Nephron (organoid): ENCODE measurements around the gene USP53.
A peak's percentile ranks its signal among the peaks of the same experiment; 100 is the strongest.

Source experiments
- H3K27ac Mint-ChIP-seq, 3 experiments: 2 replicates each; pipeline ENCODE4 v1.8.0; 2020; ENCODE audit warnings: mixed read lengths in 3 of 3, mild to moderate bottlenecking in 2 of 3, moderate library complexity in 1 of 3
- H3K27me3 Mint-ChIP-seq: 2 replicates; pipeline ENCODE4 v1.8.0; 2021; ENCODE audit warnings: low read depth, mild to moderate bottlenecking, moderate library complexity, mixed read lengths
- H3K36me3 Mint-ChIP-seq: 2 replicates; pipeline ENCODE4 v1.8.0; 2020; ENCODE audit warnings: low read depth, mixed read lengths
- H3K4me1 Mint-ChIP-seq: 2 replicates; pipeline ENCODE4 v1.8.0; 2020; ENCODE audit warnings: mixed read lengths
- H3K4me3 Mint-ChIP-seq, 3 experiments: 2 replicates each; pipeline ENCODE4 v1.8.0; 2020; ENCODE audit warnings: mild to moderate bottlenecking in 3 of 3, mixed read lengths in 3 of 3, moderate library complexity in 2 of 3
- H3K9me3 Mint-ChIP-seq: 2 replicates; pipeline ENCODE4 v1.8.0; 2020; ENCODE audit warnings: mixed read lengths
- CTCF ChIP-seq, 3 experiments: fragments of 200-600 bp; sonication (generic); IDR thresholded peaks; one replicate each; pipeline ENCODE4 v1.5.0; 2021; ENCODE audit warnings: antibody characterized with exemption in 3 of 3; ENCODE audit not compliant: unreplicated experiment in 3 of 3

The USP53 gene

GRCh38 chr4:119302073-119302832 is 89.7 kb downstream of the USP53 start:
- Mint-ChIP-seq H3K36me3 (peaks cover 25% of the 10 kb centered on the region), H3K9me3 (no peaks in the 10 kb centered on the region), H3K4me1 (peaks cover 30% of the 10 kb centered on the region), H3K27ac (no peak overlapping the region), H3K27me3 (no peaks in the 10 kb centered on the region), H3K4me3 (peak overlapping the region; percentile 3 to 80 (median 74))
- TF ChIP-seq CTCF (IDR thresholded peaks at IDR 0.05; ENCODE audit: unreplicated experiment in 3 of 3) = no peak

GRCh38 chr4:119303587-119304305 is 91.2 kb downstream of the USP53 start:
- no peaks in the 10 kb centered on the region for H3K9me3 Mint-ChIP-seq
- peak overlapping the region in 2 of 3 experiments; percentile 1 to 24 for H3K4me3 Mint-ChIP-seq
- H3K27ac Mint-ChIP-seq = no peak overlapping the region
- H3K36me3 Mint-ChIP-seq = peaks cover 14% of the 10 kb centered on the region
- no peak for TF ChIP-seq CTCF (IDR thresholded peaks at IDR 0.05; ENCODE audit: unreplicated experiment in 3 of 3)
- peaks cover 21% of the 10 kb centered on the region for H3K4me1 Mint-ChIP-seq
- no peaks in the 10 kb centered on the region for H3K27me3 Mint-ChIP-seq

GRCh38 chr4:119304431-119304830 is 91.9 kb downstream of the USP53 start:
- Mint-ChIP-seq H3K36me3 (peaks cover 7% of the 10 kb centered on the region), H3K27me3 (no peaks in the 10 kb centered on the region), H3K27ac (no peak overlapping the region), H3K4me1 (peaks cover 14% of the 10 kb centered on the region), H3K9me3 (no peaks in the 10 kb centered on the region), H3K4me3 (no peak overlapping the region)
- TF ChIP-seq CTCF (IDR thresholded peaks at IDR 0.05; ENCODE audit: unreplicated experiment in 3 of 3) = no peak

GRCh38 chr4:119307606-119308005 is 95.1 kb downstream of the USP53 start:
- TF ChIP-seq CTCF (IDR thresholded peaks at IDR 0.05; ENCODE audit: unreplicated experiment in 3 of 3) = no peak
- H3K9me3 Mint-ChIP-seq = no peaks in the 10 kb centered on the region
- no peak overlapping the region for H3K27ac Mint-ChIP-seq
- H3K27me3 Mint-ChIP-seq = no peaks in the 10 kb centered on the region
- H3K36me3 Mint-ChIP-seq = no peaks in the 10 kb centered on the region
- no peak overlapping the region for H3K4me3 Mint-ChIP-seq
- no peaks in the 10 kb centered on the region for H3K4me1 Mint-ChIP-seq

GRCh38 chr4:119310826-119311225 is 98.3 kb downstream of the USP53 start:
- Mint-ChIP-seq H3K27me3 (peaks cover 5% of the 10 kb centered on the region), H3K27ac (no peak overlapping the region), H3K4me1 (no peaks in the 10 kb centered on the region), H3K9me3 (no peaks in the 10 kb centered on the region), H3K36me3 (no peaks in the 10 kb centered on the region), H3K4me3 (no peak overlapping the region)
- TF ChIP-seq CTCF (IDR thresholded peaks at IDR 0.05; ENCODE audit: unreplicated experiment in 3 of 3) = no peak
